H9 (cell line): ENCODE data around the gene RNU1-3. TPM values are rescaled to one million over a fixed set of nuclear protein-coding genes. Genes with fewer than 3 reads are reported as not detected.
"Not testable (repeated sequence)": the region's sequence is repeated elsewhere in the genome, so short reads cannot be mapped to it uniquely, and the experiment has no call there.

Experiments
- DNase-seq: peaks from one replicate; pipeline ENCODE4 v3.0.0-alpha.2; 2017
- H2AFZ ChIP-seq: one replicate; pipeline ENCODE4 v1.6.1; 2013; ENCODE audit warnings: mild to moderate bottlenecking, low read length, control low read depth, moderate library complexity
- H2AK5ac ChIP-seq: 2 replicates; pipeline ENCODE4 v1.6.1; 2013; ENCODE audit warnings: low read length, control low read depth, mixed read lengths; ENCODE audit not compliant: insufficient read length
- H2BK120ac ChIP-seq: one replicate; pipeline ENCODE4 v1.6.1; 2013; ENCODE audit warnings: low read depth, mild to moderate bottlenecking, low read length, control low read depth, inconsistent platforms; ENCODE audit not compliant: poor library complexity, severe bottlenecking
- H2BK12ac ChIP-seq: 2 replicates; pipeline ENCODE4 v1.6.1; 2013; ENCODE audit warnings: low read length, control low read depth, mixed read lengths, low read depth; ENCODE audit not compliant: insufficient read length
- H2BK15ac ChIP-seq: 2 replicates; pipeline ENCODE4 v1.6.1; 2013; ENCODE audit warnings: low read depth, low read length, control low read depth
- H2BK20ac ChIP-seq: one replicate; pipeline ENCODE4 v1.6.1; 2013; ENCODE audit warnings: low read depth, mild to moderate bottlenecking, low read length, control low read depth, inconsistent platforms; ENCODE audit not compliant: poor library complexity, severe bottlenecking
- H2BK5ac ChIP-seq: 2 replicates; pipeline ENCODE4 v1.6.1; 2013; ENCODE audit warnings: low read length, control low read depth, mixed read lengths; ENCODE audit not compliant: insufficient read length
- H3K14ac ChIP-seq: 2 replicates; pipeline ENCODE4 v1.6.1; 2013; ENCODE audit warnings: low read length, control low read depth; ENCODE audit not compliant: insufficient read depth
- H3K18ac ChIP-seq: 2 replicates; pipeline ENCODE4 v1.6.1; 2013; ENCODE audit warnings: low read depth, mild to moderate bottlenecking, mixed read lengths, low read length, control low read depth; ENCODE audit not compliant: insufficient read length
- H3K23ac ChIP-seq: 2 replicates; pipeline ENCODE4 v1.6.1; 2013; ENCODE audit warnings: low read length, control low read depth, mixed read lengths, low read depth; ENCODE audit not compliant: insufficient read length
- H3K23me2 ChIP-seq: 2 replicates; pipeline ENCODE4 v1.6.1; 2013; ENCODE audit warnings: low read depth, mild to moderate bottlenecking, mixed read lengths, low read length, control low read depth; ENCODE audit not compliant: insufficient read length, poor library complexity, severe bottlenecking
- H3K27ac ChIP-seq: 2 replicates; pipeline ENCODE4 v1.5.1; 2013; ENCODE audit warnings: low read length, control low read depth, mixed read lengths, low read depth; ENCODE audit not compliant: insufficient read length
- H3K27me3 ChIP-seq: 2 replicates; pipeline ENCODE4 v1.6.1; 2013; ENCODE audit warnings: low read length, control low read depth, inconsistent platforms; ENCODE audit not compliant: insufficient read depth
- H3K4ac ChIP-seq: 2 replicates; pipeline ENCODE4 v1.6.1; 2013; ENCODE audit warnings: low read depth, mild to moderate bottlenecking, control low read depth, inconsistent platforms, low read length, moderate library complexity
- H3K4me1 ChIP-seq: 2 replicates; pipeline ENCODE4 v1.6.1; 2013; ENCODE audit warnings: low read length, control low read depth, inconsistent platforms; ENCODE audit not compliant: insufficient read depth
- H3K4me2 ChIP-seq: 2 replicates; pipeline ENCODE4 v1.6.1; 2013; ENCODE audit warnings: low read length, control low read depth, mixed read lengths; ENCODE audit not compliant: insufficient read length, insufficient read depth
- H3K56ac ChIP-seq: 2 replicates; pipeline ENCODE4 v1.6.1; 2013; ENCODE audit warnings: low read depth, mild to moderate bottlenecking, mixed read lengths, low read length, control low read depth; ENCODE audit not compliant: insufficient read length
- H3K79me1 ChIP-seq: 2 replicates; pipeline ENCODE4 v1.6.1; 2013; ENCODE audit warnings: low read depth, mild to moderate bottlenecking, moderate library complexity, low read length, control low read depth, inconsistent platforms; ENCODE audit not compliant: insufficient read depth, poor library complexity, severe bottlenecking
- H3K79me2 ChIP-seq: 2 replicates; pipeline ENCODE4 v1.6.1; 2013; ENCODE audit warnings: low read length, control low read depth, inconsistent platforms; ENCODE audit not compliant: insufficient read depth
- H3K9ac ChIP-seq: 2 replicates; pipeline ENCODE4 v1.6.1; 2013; ENCODE audit warnings: low read length, control low read depth, mixed read lengths; ENCODE audit not compliant: insufficient read length; ENCODE audit errors: extremely low read depth
- H3K9me3 ChIP-seq: one replicate; pipeline ENCODE4 v1.6.1; 2013; ENCODE audit warnings: low read depth, low read length, inconsistent platforms; ENCODE audit not compliant: control insufficient read depth
- H3T11ph ChIP-seq: one replicate; pipeline ENCODE4 v1.6.1; 2013; ENCODE audit warnings: mild to moderate bottlenecking, low read length, control low read depth, inconsistent platforms
- H4K20me1 ChIP-seq: one replicate; pipeline ENCODE4 v1.6.1; 2013; ENCODE audit not compliant: control insufficient read depth, insufficient read length, insufficient read depth
- H4K5ac ChIP-seq: 2 replicates; pipeline ENCODE4 v1.6.1; 2013; ENCODE audit warnings: low read depth, mild to moderate bottlenecking, mixed read lengths, low read length, control low read depth; ENCODE audit not compliant: insufficient read length
- H4K8ac ChIP-seq: replicated peaks from 2 replicates; pipeline ENCODE4 v1.6.1; 2013; ENCODE audit warnings: low read length, control low read depth, mixed read lengths, low read depth; ENCODE audit not compliant: insufficient read length
- H4K91ac ChIP-seq: 2 replicates; pipeline ENCODE4 v1.6.1; 2013; ENCODE audit warnings: low read depth, mild to moderate bottlenecking, moderate library complexity, mixed read lengths, low read length, control low read depth; ENCODE audit not compliant: insufficient read length
- H3K27ac Mint-ChIP-seq, 3 experiments: 2 replicates in 2 of 3; 3 replicates in 1 of 3; pipeline ENCODE4 v1.8.0; 2020 to 2021; ENCODE audit warnings: mixed read lengths in 3 of 3, mild to moderate bottlenecking in 1 of 3, moderate library complexity in 1 of 3
- H3K27me3 Mint-ChIP-seq: 2 replicates; pipeline ENCODE4 v1.8.0; 2021; ENCODE audit warnings: low read depth, mild to moderate bottlenecking, moderate library complexity, mixed read lengths
- H3K36me3 Mint-ChIP-seq, 3 experiments: 2 replicates in 2 of 3; 3 replicates in 1 of 3; pipeline ENCODE4 v1.8.0; 2020 to 2021; ENCODE audit warnings: low read depth in 3 of 3, mixed read lengths in 3 of 3; ENCODE audit not compliant: insufficient read depth in 1 of 3
- H3K4me1 Mint-ChIP-seq, 2 experiments: 2 replicates each; pipeline ENCODE4 v1.8.0; 2020; ENCODE audit warnings: mixed read lengths in 2 of 2
- H3K4me3 Mint-ChIP-seq, 2 experiments: 2 replicates in 1 of 2; 3 replicates in 1 of 2; pipeline ENCODE4 v1.8.0; 2020 to 2021; ENCODE audit warnings: mild to moderate bottlenecking in 2 of 2, mixed read lengths in 2 of 2, moderate library complexity in 1 of 2
- H3K9me3 Mint-ChIP-seq, 2 experiments: 2 replicates in 1 of 2; 3 replicates in 1 of 2; pipeline ENCODE4 v1.8.0; 2020; ENCODE audit warnings: mild to moderate bottlenecking in 2 of 2, mixed read lengths in 2 of 2, moderate library complexity in 1 of 2
- CTCF ChIP-seq: fragments of 200-600 bp; sonication (generic); conservative IDR thresholded peaks from 3 replicates; pipeline ENCODE4 v1.8.0; 2021; ENCODE audit warnings: antibody characterized with exemption, mild to moderate bottlenecking
- WGBS: extraction: QIAGEN DNeasy Blood & Tissue Kit; methylation state at CpG from one replicate; pipeline ENCODE4 v1.1.7; 2013; ENCODE audit warnings: missing lambda C conversion rate, low lambda C conversion rate, mixed read lengths; ENCODE audit not compliant: insufficient read length; ENCODE audit errors: extremely low coverage; 5-methylcytosine and 5-hydroxymethylcytosine counted together
- total RNA-seq: library from RNA; stranded (reverse); gene quantifications from 2 replicates; pipeline ENCODE4 v1.2.1, GENCODE V29; 2021

The RNU1-3 gene
- total RNA-seq, 1 experiment from 2014 or later, result 2,051 TPM

DNA sequence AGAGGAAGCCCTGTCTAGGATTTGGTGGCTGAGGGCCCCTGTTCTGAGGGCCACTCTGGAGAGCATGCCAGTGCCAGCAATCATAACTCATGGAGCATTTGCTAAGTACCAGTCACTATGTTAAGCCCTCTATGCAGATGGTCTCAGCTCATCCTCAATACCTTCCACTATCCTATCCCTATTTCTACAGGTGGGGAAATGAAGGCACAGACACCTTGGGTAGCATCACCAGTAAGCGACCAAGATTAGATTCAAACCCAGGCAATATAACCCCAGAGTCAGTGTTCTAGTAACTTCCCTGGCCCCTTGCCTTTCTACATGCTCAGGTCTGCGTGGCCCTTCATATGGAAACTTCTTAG, 45.5 kb downstream of the RNU1-3 start:
- no peak overlapping the region for H2BK12ac ChIP-seq
- H3K18ac ChIP-seq, result no peak overlapping the region
- H2AK5ac ChIP-seq, result no peak overlapping the region
- no CpG with 5 or more reads among the region's 2 CpGs for WGBS
- no peak overlapping the region for H3T11ph ChIP-seq
- peak; percentile 59; the same call in 2 of the 3 replicates for TF ChIP-seq CTCF
- no peaks in the 10 kb centered on the region for H3K9me3 Mint-ChIP-seq
- no peak overlapping the region for H3K4me2 ChIP-seq
- H3K4ac ChIP-seq, result no peak overlapping the region
- no peaks in the 10 kb centered on the region for H3K4me1 ChIP-seq
- no peaks in the 10 kb centered on the region for H3K79me1 ChIP-seq
- H4K5ac ChIP-seq, result no peak overlapping the region
- no peak overlapping the region for H2BK20ac ChIP-seq
- H2BK5ac ChIP-seq, result no peak overlapping the region
- no peak overlapping the region for H2AFZ ChIP-seq
- no peak overlapping the region for H2BK120ac ChIP-seq
- no peaks in the 10 kb centered on the region for H3K79me2 ChIP-seq
- H3K36me3 Mint-ChIP-seq, result peaks cover 6 to 13% (median 10%) of the 10 kb centered on the region in 3 experiments
- no peak overlapping the region for H3K14ac ChIP-seq
- H3K23me2 ChIP-seq, result no peaks in the 10 kb centered on the region
- H4K91ac ChIP-seq, result no peak overlapping the region
- H3K4me3 Mint-ChIP-seq, result no peak overlapping the region
- H4K20me1 ChIP-seq, result no peaks in the 10 kb centered on the region
- no peak overlapping the region for H2BK15ac ChIP-seq
- no peak overlapping the region for H3K56ac ChIP-seq
- H3K27ac ChIP-seq, result no peak overlapping the region
- H4K8ac ChIP-seq, result no peak overlapping the region
- no peaks in the 10 kb centered on the region for H3K27me3 Mint-ChIP-seq
- H3K4me1 Mint-ChIP-seq, result no peaks in the 10 kb centered on the region
- H3K9me3 ChIP-seq, result no peaks in the 10 kb centered on the region
- H3K23ac ChIP-seq, result no peak overlapping the region
- no peaks in the 10 kb centered on the region for H3K27me3 ChIP-seq
- no peak overlapping the region for H3K27ac Mint-ChIP-seq
- H3K9ac ChIP-seq, result no peak overlapping the region
- no peak for DNase-seq

DNA sequence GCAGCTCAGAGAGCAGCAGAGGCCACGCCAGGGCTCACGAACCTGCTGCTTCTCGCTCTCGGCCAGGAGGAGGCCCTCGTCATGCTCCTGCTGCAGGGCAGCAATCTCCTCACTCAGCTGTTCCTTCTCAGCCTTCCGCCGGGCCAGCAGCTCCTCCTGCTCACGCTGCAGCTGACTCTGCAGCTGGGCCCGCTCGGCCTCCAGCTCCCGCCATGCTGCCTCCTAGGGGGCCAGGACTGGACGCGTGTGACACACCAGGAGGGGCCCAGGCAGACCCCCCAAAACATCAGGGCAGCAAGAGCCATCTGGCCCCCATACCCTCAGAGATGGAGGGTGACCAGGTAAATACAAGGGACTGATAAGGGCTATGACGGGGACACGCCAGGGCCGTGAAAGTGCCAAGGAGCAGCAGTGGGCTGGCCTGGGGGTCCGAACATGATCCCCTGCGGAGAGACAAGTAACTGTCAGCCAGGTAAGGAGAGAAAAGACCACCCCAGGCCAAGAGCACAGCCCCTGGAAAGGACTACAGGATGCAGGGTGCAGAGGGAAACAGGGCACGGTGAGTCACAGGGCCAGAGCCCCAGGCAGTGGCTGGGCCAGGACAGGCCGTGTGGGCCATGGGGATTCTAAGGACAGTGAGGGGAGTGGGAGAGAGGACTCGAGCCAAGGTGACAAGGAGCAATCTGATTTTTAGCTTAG, 46.8 kb downstream of the RNU1-3 start:
- H2AFZ ChIP-seq, H2AK5ac ChIP-seq, H3K4ac ChIP-seq, H4K8ac ChIP-seq, H3K79me2 ChIP-seq, H3K79me1 ChIP-seq, H2BK5ac ChIP-seq, H3K4me2 ChIP-seq, H3K27me3 ChIP-seq, H3K27me3 Mint-ChIP-seq, H3K23ac ChIP-seq, H2BK20ac ChIP-seq, H3K23me2 ChIP-seq, H3K27ac ChIP-seq, H3K9ac ChIP-seq, H3K36me3 Mint-ChIP-seq, H2BK120ac ChIP-seq, H3K4me1 Mint-ChIP-seq, H3K56ac ChIP-seq, H3T11ph ChIP-seq, H4K20me1 ChIP-seq, H2BK12ac ChIP-seq, H3K14ac ChIP-seq, H3K4me1 ChIP-seq, H3K9me3 ChIP-seq, H3K4me3 Mint-ChIP-seq, H3K27ac Mint-ChIP-seq, H3K9me3 Mint-ChIP-seq, H2BK15ac ChIP-seq, H4K5ac ChIP-seq: not testable (repeated sequence)
- DNase-seq, result peak; percentile 88
- WGBS, result no CpG with 5 or more reads among the region's 21 CpGs
- H4K91ac ChIP-seq, result peak overlapping the region; percentile 17
- H3K18ac ChIP-seq, result peak overlapping the region; percentile 41
